Ovary (tissue), 3 donors: ENCODE data around the gene ADAMTS8.

Experiments used
- CTCF ChIP-seq, 3 donors: fragments of 450-650 bp in 2 of 3; fragments of 200-600 bp in 1 of 3; IDR thresholded peaks; one replicate each; pipeline versions ENCODE4 v1.5.1 to v1.8.0; 2016 to 2022; ENCODE audit warnings: antibody characterized with exemption in 3 of 3, mild to moderate bottlenecking in 1 of 3
- EP300 ChIP-seq: sonication (generic); formaldehyde crosslinking; IDR thresholded peaks from one replicate; pipeline ENCODE4 v1.6.1; 2017; ENCODE audit warnings: antibody characterized with exemption
- POLR2A ChIP-seq: fragments of 450-650 bp; IDR thresholded peaks from one replicate; pipeline ENCODE4 v1.6.1; 2017; ENCODE audit warnings: antibody characterized with exemption, mild to moderate bottlenecking, moderate library complexity
- donor health status: DM: no; HTN: no; CAD: no.

DNA sequence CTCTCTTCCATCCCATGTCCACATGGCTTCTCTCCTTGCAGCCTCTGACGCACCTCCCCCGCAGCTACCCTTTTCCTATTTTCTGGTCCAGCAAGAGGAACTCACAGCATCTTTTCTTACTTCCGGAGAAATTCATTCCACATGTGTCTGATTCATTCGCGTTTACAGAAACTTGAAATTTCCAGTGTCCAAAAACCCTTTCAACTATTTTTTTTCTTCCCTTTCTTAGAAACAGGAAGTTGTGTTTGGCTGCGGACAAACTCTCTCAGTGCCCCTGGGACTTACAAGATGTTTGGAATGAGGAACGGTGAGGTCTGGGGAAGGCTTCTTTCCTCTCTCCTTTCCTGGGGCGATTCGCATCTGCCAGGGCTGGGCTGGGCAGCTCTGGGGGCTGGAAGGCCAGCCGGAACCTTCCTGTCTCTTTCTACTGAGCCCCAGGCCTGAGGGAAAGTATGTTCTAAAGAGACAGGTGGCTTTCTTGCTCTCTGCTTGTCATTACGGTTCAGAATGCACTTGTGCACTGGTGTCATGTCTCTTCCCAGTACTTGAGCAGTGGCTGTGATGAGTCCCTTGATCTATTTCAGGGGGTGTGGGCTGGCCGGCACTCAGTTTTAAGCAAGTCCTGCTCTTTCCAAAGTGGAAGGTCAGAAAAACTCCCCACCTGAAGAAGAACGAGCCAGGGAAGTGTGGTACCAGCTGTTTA is 27.5 kb downstream of the ADAMTS8 start:
- TF ChIP-seq POLR2A (no peak), EP300 (no peak), CTCF (IDR thresholded peaks at IDR 0.05) (no peak)
